ENCODE data around the gene AKAP8.
"Not testable (repeated sequence)": the region's sequence is repeated elsewhere in the genome, so short reads cannot be mapped to it uniquely, and the experiment has no call there.

AKAP8 gene

GRCh38 chr19:15379083-15379998 lies at the start of gene AKAP8:
Gene AKAP8 (minus strand): TSS chr19:15379787. CDS start chr19:15379731, 56 bp downstream.
- peak; percentile 93 to 94 for DNase-seq

GRCh38 chr19:15427991-15428471 lies 48.4 kb upstream of the AKAP8 start:
- no peak for DNase-seq

GRCh38 chr19:15427350-15427700 lies 47.7 kb upstream of the AKAP8 start:
- DNase-seq = no peak

- no peak for DNase-seq
Observed at GRCh38 chr19:15426485-15427349, 47.1 kb upstream of the AKAP8 start.

GRCh38 chr19:15425321-15425950 lies 45.8 kb upstream of the AKAP8 start:
- no peak for DNase-seq

- no peak for DNase-seq
Observed at GRCh38 chr19:15424692-15425272, 45.2 kb upstream of the AKAP8 start.

- no peak for DNase-seq
Observed at GRCh38 chr19:15424121-15424520, 44.5 kb upstream of the AKAP8 start.

- no peak for DNase-seq
Observed at GRCh38 chr19:15423130-15423529, 43.5 kb upstream of the AKAP8 start.

GRCh38 chr19:15422296-15423075 lies 42.9 kb upstream of the AKAP8 start:
- DNase-seq = no peak

- DNase-seq = no peak
Observed at GRCh38 chr19:15421721-15422260, 42.2 kb upstream of the AKAP8 start.

GRCh38 chr19:15421136-15421695 lies 41.6 kb upstream of the AKAP8 start:
- DNase-seq = no peak

GRCh38 chr19:15419413-15420025 lies 39.9 kb upstream of the AKAP8 start:
- DNase-seq = no peak

- peak; percentile 100 for DNase-seq
Observed at GRCh38 chr19:15418579-15419412, 39.2 kb upstream of the AKAP8 start, which contains the start of gene AKAP8L. Gene AKAP8L (minus strand): TSS chr19:15418988. CDS start chr19:15418923, 65 bp downstream.

- DNase-seq = no peak
Observed at GRCh38 chr19:15418231-15418578, 38.6 kb upstream of the AKAP8 start.

- no peak for DNase-seq
Observed at GRCh38 chr19:15417699-15418098, 38.1 kb upstream of the AKAP8 start.

- no peak for DNase-seq
Observed at GRCh38 chr19:15412832-15413231, 33.2 kb upstream of the AKAP8 start.

GRCh38 chr19:15411351-15411750 lies 31.8 kb upstream of the AKAP8 start:
- not testable (repeated sequence) for DNase-seq

GRCh38 chr19:15404780-15405211 lies 25.2 kb upstream of the AKAP8 start:
- DNase-seq = no peak

- no peak for DNase-seq
Observed at GRCh38 chr19:15404097-15404779, 24.7 kb upstream of the AKAP8 start.
